HepG2 (cell line): ENCODE measurements around the gene MKS1.

Experiments used
- CREBL2 ChIP-seq: sonication (generic); formaldehyde crosslinking; IDR thresholded peaks from 2 replicates; pipeline ENCODE4 v1.8.1; 2023; ENCODE audit warnings: missing genetic modification reagents, mild to moderate bottlenecking, borderline replicate concordance
- DNMT3B ChIP-seq: conservative IDR thresholded peaks from 2 replicates; pipeline ENCODE4 v1.6.1; 2016; ENCODE audit warnings: missing biosample characterization, control low read depth
- RFXAP ChIP-seq: sonication (generic); formaldehyde crosslinking; IDR thresholded peaks from 2 replicates; pipeline ENCODE4 v1.4.0; 2020; ENCODE audit warnings: missing genetic modification reagents, borderline replicate concordance
- TARDBP ChIP-seq: sonication (generic); formaldehyde crosslinking; IDR thresholded peaks from 2 replicates; pipeline ENCODE4 v1.8.0; 2022; ENCODE audit warnings: mild to moderate bottlenecking, missing genetic modification reagents
- TFAP4 ChIP-seq: sonication (generic); IDR thresholded peaks from 2 replicates; pipeline ENCODE4 v1.6.1; 2016; ENCODE audit warnings: low read depth, borderline replicate concordance
- UBTF ChIP-seq: sonication (generic); formaldehyde crosslinking; IDR thresholded peaks from 2 replicates; pipeline ENCODE4 v1.4.0; 2020; ENCODE audit warnings: mild to moderate bottlenecking, missing genetic modification reagents
- YY1 ChIP-seq: IDR thresholded peaks from 2 replicates; pipeline ENCODE4 v1.6.1; 2011; ENCODE audit warnings: low read length, low read depth, moderate library complexity, mild to moderate bottlenecking; ENCODE audit not compliant: insufficient read depth, insufficient replicate concordance
- ZBTB7A ChIP-seq: sonication (generic); formaldehyde crosslinking; IDR thresholded peaks from 2 replicates; pipeline ENCODE4 v1.8.0; 2022; ENCODE audit warnings: mild to moderate bottlenecking, missing genetic modification reagents
- ZNF225 ChIP-seq: sonication (generic); formaldehyde crosslinking; IDR thresholded peaks from 2 replicates; pipeline ENCODE4 v1.4.0; 2020; ENCODE audit warnings: mild to moderate bottlenecking, missing genetic modification reagents

GRCh38 chr17:58232707-58233156, 13.7 kb upstream of the MKS1 start:
- TF ChIP-seq RFXAP (CRISPR knock-in tag), result no peak
- TF ChIP-seq ZNF225 (CRISPR knock-in tag), result no peak
- TF ChIP-seq TFAP4, result no peak
- no peak for TF ChIP-seq ZBTB7A (CRISPR knock-in tag)
- no peak for TF ChIP-seq CREBL2 (CRISPR knock-in tag)
- no peak for TF ChIP-seq DNMT3B (CRISPR knock-in tag)
- TF ChIP-seq UBTF (CRISPR knock-in tag), result no peak
- TF ChIP-seq YY1, result no peak
- no peak for TF ChIP-seq TARDBP (CRISPR knock-in tag)
